Subcutaneous adipose tissue (tissue), 4 donors: ENCODE measurements around the gene CERS6. TPM values are rescaled to one million over a fixed set of nuclear protein-coding genes. Genes with fewer than 3 reads are reported as not detected.

Source experiments
- CTCF ChIP-seq: fragments of 450-650 bp; IDR thresholded peaks from one replicate; pipeline ENCODE4 v1.5.1; 2016; ENCODE audit warnings: low read depth, mild to moderate bottlenecking, control low read depth, antibody characterized with exemption, moderate library complexity
- total RNA-seq, 4 donors: library from RNA; depleted of rRNA; stranded (reverse); fragments of >200 nt; gene quantifications; one replicate each; pipeline ENCODE4 v1.1.0, GENCODE V29; 2016

Gene CERS6
- total RNA-seq, 4 donors from 2014 or later = 51.7 to 77.1 (median 59.3) TPM

- TF ChIP-seq CTCF = no peak
Measured at GRCh38 chr2:168600949-168601348, 144.9 kb downstream of the CERS6 start.

- no peak for TF ChIP-seq CTCF
Measured at GRCh38 chr2:168601741-168602140, 145.7 kb downstream of the CERS6 start.

GRCh38 chr2:168602379-168602778 lies 146.3 kb downstream of the CERS6 start:
- no peak for TF ChIP-seq CTCF

- no peak for TF ChIP-seq CTCF
Measured at GRCh38 chr2:168602846-168603401, 146.9 kb downstream of the CERS6 start.

GRCh38 chr2:168603439-168603961 lies 147.4 kb downstream of the CERS6 start:
- no peak for TF ChIP-seq CTCF

- no peak for TF ChIP-seq CTCF
Measured at GRCh38 chr2:168604252-168604651, 148.2 kb downstream of the CERS6 start.

- TF ChIP-seq CTCF = no peak
Measured at GRCh38 chr2:168607992-168608391, 151.9 kb downstream of the CERS6 start.
